Measurements from ENCODE around the gene ZNF865. TPM values are rescaled to one million over a fixed set of nuclear protein-coding genes. Genes with fewer than 3 reads are reported as not detected.
A peak's percentile ranks its signal among the peaks of the same experiment; 100 is the strongest.

The ZNF865 gene
- total RNA-seq, 5 donors from 2014 or later (not counting 1 experiment from before 2014, with no cell fraction given): 16.3 to 29.4 (median 27.3) TPM

GRCh38 chr19:55592391-55593090 is 12.9 kb upstream of the ZNF865 start:
- no peaks in the 10 kb centered on the region for H3K9me3 ChIP-seq
- H3K4me3 Mint-ChIP-seq: no peak overlapping the region
- no peaks in the 10 kb centered on the region for H3K9me3 Mint-ChIP-seq
- ATAC-seq (replicated peaks in 1 of 4) (no peak), DNase-seq (no peak)
- peaks cover under 1 to 11% (median 5%) of the 10 kb centered on the region in 3 donors for H3K4me1 Mint-ChIP-seq
- H3K27me3 Mint-ChIP-seq: no peaks in the 10 kb centered on the region
- ChIA-PET CTCF (interaction anchor here in 1 of 2 donors (0.7 kb wide), 1 partner anchor 31 kb away, joined by 4 read pairs; no protein-coding TSS in a partner anchor), POLR2A (no interaction called here)
- no peak overlapping the region for H3K4me3 ChIP-seq (ENCODE audit: control insufficient read depth in 1 of 2, extremely low read depth in 1 of 2, low read length in 1 of 2)
- peaks cover 0 to 3% of the 10 kb centered on the region in 2 experiments for H3K27me3 ChIP-seq (replicated peaks in 1 of 2; ENCODE audit: control insufficient read depth in 2 of 2, extremely low read depth in 1 of 2, insufficient read depth in 2 of 2, low read length in 1 of 2)
- peaks cover 23 to 28% of the 10 kb centered on the region in 2 donors for H3K36me3 ChIP-seq (ENCODE audit: control insufficient read depth in 2 of 2, extremely low read depth in 1 of 2, insufficient read depth in 1 of 2, low read length in 1 of 2)
- WGBS (ENCODE audit: insufficient coverage): 97% methylated on average over 73 of the region's 73 CpGs
- H3K27ac Mint-ChIP-seq: no peak overlapping the region
- peaks cover 34% of the 10 kb centered on the region for H3K36me3 Mint-ChIP-seq
- no peak overlapping the region for H3K27ac ChIP-seq (ENCODE audit: low read length)
- peaks cover 3 to 8% of the 10 kb centered on the region in 2 experiments for H3K4me1 ChIP-seq (ENCODE audit: control insufficient read depth in 1 of 2, extremely low read depth in 1 of 2, insufficient read depth in 2 of 2, low read length in 2 of 2)

- Histone ChIP-seq H3K4me3 (ENCODE audit: control insufficient read depth in 1 of 2, extremely low read depth in 1 of 2, low read length in 1 of 2) (no peak overlapping the region), H3K27me3 (replicated peaks in 1 of 2; ENCODE audit: control insufficient read depth in 2 of 2, extremely low read depth in 1 of 2, insufficient read depth in 2 of 2, low read length in 1 of 2) (peaks cover 0 to under 1% of the 10 kb centered on the region in 2 experiments), H3K4me1 (ENCODE audit: control insufficient read depth in 1 of 2, extremely low read depth in 1 of 2, insufficient read depth in 2 of 2, low read length in 2 of 2) (peaks cover 0 to under 1% of the 10 kb centered on the region in 2 experiments), H3K9me3 (no peaks in the 10 kb centered on the region), H3K27ac (ENCODE audit: low read length) (no peak overlapping the region), H3K36me3 (ENCODE audit: control insufficient read depth in 2 of 2, extremely low read depth in 1 of 2, insufficient read depth in 1 of 2, low read length in 1 of 2) (peaks cover 27 to 28% of the 10 kb centered on the region in 2 donors)
- H3K4me1 Mint-ChIP-seq: peaks cover 0 to 9% (median 8%) of the 10 kb centered on the region in 3 donors
- H3K4me3 Mint-ChIP-seq: no peak overlapping the region
- H3K36me3 Mint-ChIP-seq: peaks cover 37% of the 10 kb centered on the region
- no peak overlapping the region for H3K27ac Mint-ChIP-seq
- 97% methylated on average over 63 of the region's 68 CpGs for WGBS (ENCODE audit: insufficient coverage)
- CTCF ChIA-PET: interaction anchor here in 1 of 2 donors (0.5 kb wide), 1 partner anchor 452 kb away, joined by 3 read pairs; no protein-coding TSS in a partner anchor
- POLR2A ChIA-PET: no interaction called here
- no peaks in the 10 kb centered on the region for H3K9me3 Mint-ChIP-seq
- ATAC-seq (replicated peaks in 1 of 4) (no peak), DNase-seq (no peak)
- no peaks in the 10 kb centered on the region for H3K27me3 Mint-ChIP-seq
These were observed 12.2 kb upstream of the ZNF865 start for GRCh38 chr19:55593096-55593772.

- DNase-seq (no peak), ATAC-seq (replicated peaks in 1 of 4) (no peak)
- Histone ChIP-seq H3K4me1 (ENCODE audit: control insufficient read depth in 1 of 2, extremely low read depth in 1 of 2, insufficient read depth in 2 of 2, low read length in 2 of 2) (peaks cover 0 to 8% of the 10 kb centered on the region in 2 experiments), H3K9me3 (no peaks in the 10 kb centered on the region), H3K27me3 (replicated peaks in 1 of 2; ENCODE audit: control insufficient read depth in 2 of 2, extremely low read depth in 1 of 2, insufficient read depth in 2 of 2, low read length in 1 of 2) (no peaks in the 10 kb centered on the region), H3K27ac (ENCODE audit: low read length) (no peak overlapping the region), H3K4me3 (ENCODE audit: control insufficient read depth in 1 of 2, extremely low read depth in 1 of 2, low read length in 1 of 2) (no peak overlapping the region), H3K36me3 (ENCODE audit: control insufficient read depth in 2 of 2, extremely low read depth in 1 of 2, insufficient read depth in 1 of 2, low read length in 1 of 2) (peaks cover 27 to 28% of the 10 kb centered on the region in 2 donors)
- WGBS (ENCODE audit: insufficient coverage): 100% methylated on average over 2 of the region's 4 CpGs
- no peak overlapping the region for H3K27ac Mint-ChIP-seq
- H3K4me1 Mint-ChIP-seq: peaks cover 5 to 17% (median 6%) of the 10 kb centered on the region in 3 donors
- POLR2A ChIA-PET: no interaction called here
- no peak overlapping the region for H3K4me3 Mint-ChIP-seq
- no peaks in the 10 kb centered on the region for H3K27me3 Mint-ChIP-seq
- CTCF ChIA-PET: interaction anchor here in 1 of 2 donors (0.5 kb wide), 1 partner anchor 452 kb away, joined by 3 read pairs; no protein-coding TSS in a partner anchor
- peaks cover 42% of the 10 kb centered on the region for H3K36me3 Mint-ChIP-seq
- H3K9me3 Mint-ChIP-seq: peaks cover 0 to 3% (median 0%) of the 10 kb centered on the region in 3 donors
These were observed 10.4 kb upstream of the ZNF865 start for GRCh38 chr19:55594996-55595545.

- peaks cover 41% of the 10 kb centered on the region for H3K36me3 Mint-ChIP-seq
- Histone ChIP-seq H3K36me3 (ENCODE audit: control insufficient read depth in 2 of 2, extremely low read depth in 1 of 2, insufficient read depth in 1 of 2, low read length in 1 of 2) (peaks cover 27 to 28% of the 10 kb centered on the region in 2 donors), H3K27ac (ENCODE audit: low read length) (no peak overlapping the region), H3K27me3 (replicated peaks in 1 of 2; ENCODE audit: control insufficient read depth in 2 of 2, extremely low read depth in 1 of 2, insufficient read depth in 2 of 2, low read length in 1 of 2) (no peaks in the 10 kb centered on the region), H3K4me3 (ENCODE audit: control insufficient read depth in 1 of 2, extremely low read depth in 1 of 2, low read length in 1 of 2) (no peak overlapping the region), H3K4me1 (ENCODE audit: control insufficient read depth in 1 of 2, extremely low read depth in 1 of 2, insufficient read depth in 2 of 2, low read length in 2 of 2) (peaks cover 6 to 16% of the 10 kb centered on the region in 2 experiments), H3K9me3 (no peaks in the 10 kb centered on the region)
- DNase-seq: no peak
- H3K27me3 Mint-ChIP-seq: no peaks in the 10 kb centered on the region
- peaks cover 0 to 3% (median 0%) of the 10 kb centered on the region in 3 donors for H3K9me3 Mint-ChIP-seq
- H3K4me3 Mint-ChIP-seq: no peak overlapping the region
- POLR2A ChIA-PET: no interaction called here
- 100% methylated on average over 3 of the region's 3 CpGs for whole genome bisulfite sequencing (ENCODE audit: insufficient coverage)
- ATAC-seq (replicated peaks in 1 of 4): no peak
- CTCF ChIA-PET: no interaction called here
- H3K4me1 Mint-ChIP-seq: peaks cover 12 to 23% (median 12%) of the 10 kb centered on the region in 3 donors
- no peak overlapping the region for H3K27ac Mint-ChIP-seq
These were observed 9.1 kb upstream of the ZNF865 start for GRCh38 chr19:55596304-55596703.

- DNase-seq: no peak
- Histone ChIP-seq H3K9me3 (no peaks in the 10 kb centered on the region), H3K27ac (ENCODE audit: low read length) (no peak overlapping the region), H3K36me3 (ENCODE audit: control insufficient read depth in 2 of 2, extremely low read depth in 1 of 2, insufficient read depth in 1 of 2, low read length in 1 of 2) (peaks cover 22 to 23% of the 10 kb centered on the region in 2 donors), H3K4me3 (ENCODE audit: control insufficient read depth in 1 of 2, extremely low read depth in 1 of 2, low read length in 1 of 2) (no peak overlapping the region), H3K4me1 (ENCODE audit: control insufficient read depth in 1 of 2, extremely low read depth in 1 of 2, insufficient read depth in 2 of 2, low read length in 2 of 2) (peaks cover 7 to 23% of the 10 kb centered on the region in 2 experiments), H3K27me3 (replicated peaks in 1 of 2; ENCODE audit: control insufficient read depth in 2 of 2, extremely low read depth in 1 of 2, insufficient read depth in 2 of 2, low read length in 1 of 2) (no peaks in the 10 kb centered on the region)
- POLR2A ChIA-PET: interaction anchor here in 1 of 2 donors (0.6 kb wide), 1 partner anchor 318 kb away, joined by 6 read pairs; the partner anchor contains the start of gene HSPBP1
- peaks cover 0 to 3% (median 0%) of the 10 kb centered on the region in 3 donors for H3K9me3 Mint-ChIP-seq
- WGBS (ENCODE audit: insufficient coverage): over 99% methylated on average over 20 of the region's 30 CpGs
- no peak overlapping the region for H3K27ac Mint-ChIP-seq
- no peak overlapping the region for H3K4me3 Mint-ChIP-seq
- no peak for ATAC-seq (replicated peaks in 1 of 4)
- H3K36me3 Mint-ChIP-seq: peaks cover 37% of the 10 kb centered on the region
- no peaks in the 10 kb centered on the region for H3K27me3 Mint-ChIP-seq
- peaks cover 16 to 29% (median 17%) of the 10 kb centered on the region in 3 donors for H3K4me1 Mint-ChIP-seq
- CTCF ChIA-PET: no interaction called here
These were observed 7.9 kb upstream of the ZNF865 start for GRCh38 chr19:55597501-55597921.

GRCh38 chr19:55598034-55598433 is 7.4 kb upstream of the ZNF865 start:
- DNase-seq (no peak), ATAC-seq (replicated peaks in 1 of 4) (no peak)
- H3K9me3 ChIP-seq: no peaks in the 10 kb centered on the region
- ChIA-PET CTCF (no interaction called here), POLR2A (no interaction called here)
- H3K27ac ChIP-seq (ENCODE audit: low read length): peak overlapping the region; percentile 97
- H3K4me1 Mint-ChIP-seq: peaks cover 16 to 29% (median 17%) of the 10 kb centered on the region in 3 donors
- peak overlapping the region in 1 of 2 donors; percentile 91 for H3K27ac Mint-ChIP-seq
- H3K4me1 ChIP-seq (ENCODE audit: control insufficient read depth in 1 of 2, extremely low read depth in 1 of 2, insufficient read depth in 2 of 2, low read length in 2 of 2): peaks cover 7 to 23% of the 10 kb centered on the region in 2 experiments
- no peaks in the 10 kb centered on the region for H3K27me3 ChIP-seq (replicated peaks in 1 of 2; ENCODE audit: control insufficient read depth in 2 of 2, extremely low read depth in 1 of 2, insufficient read depth in 2 of 2, low read length in 1 of 2)
- no peak overlapping the region for H3K4me3 ChIP-seq (ENCODE audit: control insufficient read depth in 1 of 2, extremely low read depth in 1 of 2, low read length in 1 of 2)
- peaks cover 0 to 3% (median 0%) of the 10 kb centered on the region in 3 donors for H3K9me3 Mint-ChIP-seq
- whole genome bisulfite sequencing (ENCODE audit: insufficient coverage): 93% methylated on average over 8 of the region's 9 CpGs
- H3K36me3 ChIP-seq (ENCODE audit: control insufficient read depth in 2 of 2, extremely low read depth in 1 of 2, insufficient read depth in 1 of 2, low read length in 1 of 2): peaks cover 18 to 22% of the 10 kb centered on the region in 2 donors
- H3K27me3 Mint-ChIP-seq: no peaks in the 10 kb centered on the region
- H3K4me3 Mint-ChIP-seq: no peak overlapping the region
- H3K36me3 Mint-ChIP-seq: peaks cover 37% of the 10 kb centered on the region
